GM19193 (cell line): ENCODE data around the gene PUDP.

ENCODE experiments used
- POLR2A ChIP-seq: IDR thresholded peaks from 4 replicates; pipeline ENCODE4 v1.6.1; 2011; ENCODE audit not compliant: insufficient read depth, insufficient read length; ENCODE audit errors: extremely low read depth

The PUDP gene

GRCh38 chrX:7072856-7073255 is 75.1 kb downstream of the PUDP start:
- no peak for TF ChIP-seq POLR2A

DNA sequence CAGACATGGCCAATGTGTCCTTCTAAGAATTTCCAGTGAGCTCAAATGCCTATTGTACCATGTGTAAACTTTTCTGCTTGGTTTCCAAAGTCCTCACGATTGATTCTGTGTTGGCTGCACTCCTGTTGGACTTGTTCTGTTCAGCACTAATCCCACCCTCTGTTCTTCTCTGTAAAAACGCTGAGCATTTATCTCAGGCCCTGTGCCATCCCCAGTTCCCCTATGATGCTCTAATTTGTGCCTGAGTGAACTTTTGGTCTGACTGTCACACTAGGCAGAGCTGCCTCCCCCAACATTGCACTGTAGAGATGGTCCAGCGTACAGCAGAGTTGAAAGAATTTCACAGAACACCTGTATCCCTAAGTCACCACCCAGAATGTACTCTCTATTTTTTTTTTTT is 76.6 kb downstream of the PUDP start:
- TF ChIP-seq POLR2A, result no peak

DNA sequence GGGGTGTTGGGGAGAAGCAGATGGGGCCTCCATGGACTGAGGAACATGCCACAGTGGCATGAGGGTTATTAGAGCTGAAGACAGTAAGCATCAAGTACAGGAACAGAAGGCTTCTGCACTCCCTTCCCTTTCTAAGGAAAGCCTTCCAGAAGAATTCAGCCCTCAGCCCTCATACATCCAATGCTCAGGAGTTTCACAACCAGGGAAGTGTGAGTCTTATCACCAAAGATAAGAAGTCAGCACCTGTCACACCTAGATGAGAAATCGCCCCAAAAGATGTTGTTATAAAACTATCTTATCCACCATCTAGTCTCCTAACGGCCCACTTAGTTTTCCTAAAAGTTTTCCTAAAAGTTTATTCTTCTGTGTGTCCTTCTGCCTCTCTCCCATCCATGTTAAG is 78.4 kb downstream of the PUDP start:
- TF ChIP-seq POLR2A, result no peak

DNA sequence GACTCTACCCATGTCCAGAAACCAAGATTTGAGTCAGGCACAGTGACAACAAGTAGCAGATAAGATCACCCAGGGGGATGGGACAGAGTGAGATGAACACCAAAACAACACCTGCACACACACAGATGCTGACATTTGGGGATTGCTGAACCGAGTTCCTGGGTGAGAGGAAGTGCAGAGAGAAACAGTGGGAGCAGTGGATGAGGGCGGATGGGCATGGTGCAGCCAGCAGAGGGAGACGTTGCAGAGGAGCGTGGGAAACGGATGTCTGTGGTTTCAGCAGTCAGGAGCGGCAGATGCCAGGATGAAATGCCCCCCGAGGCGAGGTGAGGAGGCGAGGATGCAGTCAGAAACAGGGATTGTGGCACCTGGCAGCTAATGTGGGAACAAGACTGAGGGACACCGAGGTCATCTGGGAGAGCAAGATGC is 79.0 kb downstream of the PUDP start:
- no peak for TF ChIP-seq POLR2A

- no peak for TF ChIP-seq POLR2A
These were observed 80.7 kb downstream of the PUDP start for GRCh38 chrX:7067256-7067655.

DNA sequence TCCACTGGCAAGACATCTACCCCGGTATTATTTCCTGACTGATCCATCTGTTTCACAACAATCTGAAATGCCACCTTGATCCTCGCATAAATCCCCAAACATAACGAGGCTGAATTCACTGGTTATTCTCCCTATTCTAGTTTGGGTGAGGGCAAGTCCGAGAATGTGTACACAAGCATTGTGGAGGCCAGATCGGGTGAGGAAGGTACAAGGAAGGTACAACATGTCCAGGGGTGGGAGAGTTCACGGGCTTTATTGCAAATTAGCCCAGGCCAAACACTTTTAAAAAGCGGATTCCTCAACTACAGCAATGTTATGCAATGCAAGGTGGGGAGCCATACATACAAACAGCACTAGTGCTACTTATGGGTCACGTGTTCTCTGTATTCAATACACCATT is 82.5 kb downstream of the PUDP start:
- no peak for TF ChIP-seq POLR2A

GRCh38 chrX:7062903-7063302 is 85.0 kb downstream of the PUDP start:
- no peak for TF ChIP-seq POLR2A

DNA sequence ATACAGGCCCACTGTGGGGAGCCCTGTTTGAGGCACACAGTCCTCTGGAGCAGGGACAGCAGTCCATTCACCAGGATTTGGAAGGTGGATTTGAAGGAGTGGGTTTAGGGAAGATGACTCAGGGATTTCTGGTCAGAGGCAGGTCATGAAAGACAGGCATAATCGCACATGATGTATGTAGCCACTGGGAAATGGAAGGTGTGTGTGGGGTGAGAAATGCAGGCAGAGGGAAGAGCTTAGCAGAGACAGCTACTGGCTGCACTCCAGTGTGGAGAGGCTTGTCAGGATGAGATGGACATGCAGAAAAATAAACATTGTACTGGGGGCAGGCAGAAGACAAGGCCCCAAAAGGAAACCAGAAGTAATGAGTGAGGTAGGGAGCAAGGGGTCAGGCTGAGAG is 85.7 kb downstream of the PUDP start:
- no peak for TF ChIP-seq POLR2A

GRCh38 chrX:7061429-7061828 is 86.5 kb downstream of the PUDP start:
- no peak for TF ChIP-seq POLR2A

DNA sequence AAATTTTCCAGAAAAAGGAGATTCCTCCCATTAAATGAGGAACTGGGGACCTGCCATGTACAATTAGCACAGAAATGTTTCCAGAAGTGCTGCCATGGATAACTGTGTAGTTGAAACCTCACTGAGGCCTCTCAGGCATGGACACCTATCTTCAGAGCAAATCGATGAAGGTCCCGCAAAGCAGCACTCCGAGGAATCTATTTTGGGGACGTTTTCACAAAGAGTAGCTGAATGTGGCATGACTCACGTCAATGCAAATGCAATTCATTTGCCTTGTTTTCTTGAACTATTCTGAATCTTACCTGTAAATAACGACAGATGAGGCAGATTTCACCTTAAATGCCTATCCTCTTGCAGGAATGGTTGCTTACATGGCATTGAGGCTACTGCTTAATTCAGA is 87.5 kb downstream of the PUDP start:
- no peak for TF ChIP-seq POLR2A

GRCh38 chrX:7059859-7060258 is 88.1 kb downstream of the PUDP start:
- TF ChIP-seq POLR2A, result no peak

DNA sequence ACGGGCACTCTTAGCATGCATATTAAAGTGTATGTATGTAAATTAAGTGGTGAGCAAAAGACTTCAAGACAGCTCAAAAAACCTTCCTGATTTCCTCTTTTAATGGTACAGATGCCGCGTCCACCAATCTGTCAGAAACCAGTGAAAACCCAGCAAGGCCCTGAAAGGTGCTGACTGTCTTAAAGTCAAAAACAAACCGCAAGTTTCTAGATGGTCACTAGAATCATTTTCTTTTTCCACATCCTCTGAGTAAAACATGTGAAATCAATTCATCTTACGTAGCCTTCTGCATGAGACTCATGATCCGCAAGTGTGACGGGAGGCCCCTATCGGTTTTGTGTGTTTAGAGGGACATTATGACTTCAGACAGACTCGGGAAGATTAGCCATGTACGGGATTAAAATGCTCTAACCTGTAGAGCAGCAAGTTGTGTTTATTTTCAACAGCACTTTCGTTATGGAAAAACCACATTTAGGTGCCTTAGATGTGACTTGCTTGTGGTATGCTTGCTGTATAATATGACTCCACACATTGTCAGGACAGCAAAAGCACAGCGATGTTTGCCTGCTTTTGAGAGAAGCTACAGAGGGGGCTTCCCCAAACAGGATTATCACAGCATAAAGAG is 88.6 kb downstream of the PUDP start:
- TF ChIP-seq POLR2A, result no peak

- TF ChIP-seq POLR2A, result no peak
These were observed 92.4 kb downstream of the PUDP start for GRCh38 chrX:7055386-7056137.

- no peak for TF ChIP-seq POLR2A
These were observed 93.4 kb downstream of the PUDP start for GRCh38 chrX:7054219-7055216.

GRCh38 chrX:7052541-7052940 is 95.4 kb downstream of the PUDP start:
- TF ChIP-seq POLR2A, result no peak
